Fibroblast of villous mesenchyme (primary cell): Measurements from ENCODE around the gene KCNT1. TPM values are rescaled to one million over a fixed set of nuclear protein-coding genes. Genes with fewer than 3 reads are reported as not detected.

ENCODE experiments used
- DNase-seq: peaks from one replicate; pipeline ENCODE4 v3.0.0-alpha.2; 2010; ENCODE audit warnings: low read depth
- H3K4me3 ChIP-seq: 2 replicates; pipeline ENCODE4 v1.5.1; 2011; ENCODE audit warnings: low read depth, mild to moderate bottlenecking, low read length
- total RNA-seq: library from RNA; depleted of rRNA; stranded (reverse); fragments of >200 nt; gene quantifications from 2 replicates; pipeline ENCODE4 v1.2.3, GENCODE V29; 2012
- TF ChIP-seq, protein P1 (sequence below): IDR thresholded peaks from 2 replicates; pipeline ENCODE4 v1.5.1; 2012; ENCODE audit warnings: low read depth, mild to moderate bottlenecking, low read length; ENCODE audit not compliant: insufficient read depth

Gene KCNT1
- total RNA-seq, 1 donor: not detected

DNA sequence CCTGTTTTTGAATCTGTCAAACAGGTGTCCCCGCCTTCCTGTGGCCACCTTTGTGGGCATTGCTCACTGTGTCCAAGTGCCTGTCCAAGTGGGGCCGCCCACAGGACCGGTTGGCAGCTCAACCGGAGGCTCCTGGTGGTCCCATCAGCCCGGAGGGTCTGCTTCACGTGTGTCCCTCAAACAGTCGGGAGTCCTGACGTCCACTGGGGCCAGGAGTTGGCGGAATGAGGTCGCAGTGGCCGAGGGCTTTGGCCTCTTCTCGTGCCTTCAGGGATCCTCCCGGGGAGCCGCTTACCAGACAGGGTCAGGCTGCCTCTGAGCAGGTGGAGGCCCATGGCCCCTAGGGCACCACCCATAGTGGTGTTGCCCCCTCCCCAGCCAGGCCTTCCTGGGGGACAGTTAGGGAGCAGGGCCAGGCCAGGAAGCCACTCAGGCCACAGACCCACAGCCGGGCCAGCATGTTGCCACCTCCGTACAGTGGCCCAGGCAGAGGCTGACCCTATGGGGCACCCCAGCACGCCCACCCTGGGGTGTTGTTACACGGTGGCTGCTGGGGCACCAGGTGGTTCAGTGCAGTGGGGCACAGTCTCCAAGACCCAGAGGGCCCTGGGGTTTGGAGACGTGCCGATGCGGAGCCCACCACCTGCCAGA is 69.5 kb downstream of the KCNT1 start:
- no peak for DNase-seq
- no peak overlapping the region for H3K4me3 ChIP-seq
- TF ChIP-seq, protein P1, sequence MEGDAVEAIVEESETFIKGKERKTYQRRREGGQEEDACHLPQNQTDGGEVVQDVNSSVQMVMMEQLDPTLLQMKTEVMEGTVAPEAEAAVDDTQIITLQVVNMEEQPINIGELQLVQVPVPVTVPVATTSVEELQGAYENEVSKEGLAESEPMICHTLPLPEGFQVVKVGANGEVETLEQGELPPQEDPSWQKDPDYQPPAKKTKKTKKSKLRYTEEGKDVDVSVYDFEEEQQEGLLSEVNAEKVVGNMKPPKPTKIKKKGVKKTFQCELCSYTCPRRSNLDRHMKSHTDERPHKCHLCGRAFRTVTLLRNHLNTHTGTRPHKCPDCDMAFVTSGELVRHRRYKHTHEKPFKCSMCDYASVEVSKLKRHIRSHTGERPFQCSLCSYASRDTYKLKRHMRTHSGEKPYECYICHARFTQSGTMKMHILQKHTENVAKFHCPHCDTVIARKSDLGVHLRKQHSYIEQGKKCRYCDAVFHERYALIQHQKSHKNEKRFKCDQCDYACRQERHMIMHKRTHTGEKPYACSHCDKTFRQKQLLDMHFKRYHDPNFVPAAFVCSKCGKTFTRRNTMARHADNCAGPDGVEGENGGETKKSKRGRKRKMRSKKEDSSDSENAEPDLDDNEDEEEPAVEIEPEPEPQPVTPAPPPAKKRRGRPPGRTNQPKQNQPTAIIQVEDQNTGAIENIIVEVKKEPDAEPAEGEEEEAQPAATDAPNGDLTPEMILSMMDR: no peak

DNA sequence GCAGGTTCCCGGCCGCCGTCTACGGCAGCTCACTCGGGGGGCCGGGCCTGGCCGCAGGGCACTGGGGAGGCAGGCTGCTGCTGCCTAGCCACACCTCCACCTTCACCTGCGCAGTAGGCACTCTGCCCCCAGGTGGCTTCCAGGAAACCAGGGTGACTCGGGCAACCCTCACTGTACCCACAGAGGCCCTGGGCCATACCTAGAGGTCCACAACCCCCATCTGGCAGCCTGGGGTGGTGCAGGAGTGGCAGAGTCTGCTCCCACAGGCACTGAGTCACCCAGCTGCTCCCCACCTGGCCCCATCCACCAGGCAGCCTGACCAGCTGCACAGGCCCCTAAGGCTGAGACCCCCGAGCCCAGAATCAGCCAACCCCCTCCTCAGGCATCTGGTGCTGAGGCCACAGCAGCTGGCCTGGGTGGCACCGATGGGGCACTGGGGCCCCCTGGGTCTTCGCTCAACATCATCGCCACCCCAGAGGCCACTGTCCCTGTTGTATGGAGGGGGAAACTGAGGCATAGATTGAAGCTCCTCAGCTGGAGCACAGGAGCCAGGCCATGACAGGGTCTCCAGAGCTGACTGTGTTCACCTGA is 70.2 kb downstream of the KCNT1 start:
- TF ChIP-seq, protein P1: no peak
- DNase-seq: no peak
- H3K4me3 ChIP-seq: no peak overlapping the region

DNA sequence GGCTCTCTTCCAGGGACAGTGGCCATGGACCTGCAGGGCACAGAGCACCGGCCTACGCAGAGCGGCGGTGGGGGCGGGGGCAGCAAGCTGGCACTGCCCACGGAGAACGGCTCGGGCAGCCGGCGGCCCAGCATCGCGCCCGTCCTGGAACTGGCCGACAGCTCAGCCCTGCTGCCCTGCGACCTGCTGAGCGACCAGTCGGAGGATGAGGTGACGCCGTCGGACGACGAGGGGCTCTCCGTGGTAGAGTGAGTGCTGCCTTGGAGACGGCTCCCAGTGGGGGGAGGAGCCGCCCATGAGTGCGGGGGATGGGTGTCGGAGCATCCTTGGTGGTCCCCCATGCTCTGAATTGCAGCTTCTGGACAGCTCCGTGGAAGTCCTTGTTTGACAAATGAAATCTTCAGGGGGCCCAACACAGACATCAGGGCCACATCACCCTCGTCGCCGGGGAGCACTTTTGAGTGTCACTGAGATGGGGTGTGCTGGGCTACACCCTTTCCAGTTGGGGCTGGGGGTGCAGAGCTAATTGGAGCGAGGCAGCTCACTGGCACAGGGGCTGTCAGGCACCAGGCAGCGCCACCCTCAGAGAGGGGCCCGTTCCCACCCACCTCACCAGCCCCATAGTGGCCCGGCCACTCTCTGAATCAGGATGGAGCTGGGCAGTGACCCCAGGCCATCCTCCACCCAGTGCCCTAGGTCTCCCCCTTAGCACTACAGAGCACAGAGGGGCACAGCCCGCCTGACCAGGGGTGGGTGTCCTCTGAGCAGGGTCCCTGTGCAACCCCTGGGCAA is 70.9 kb downstream of the KCNT1 start:
- H3K4me3 ChIP-seq: no peak overlapping the region
- DNase-seq: no peak
- TF ChIP-seq, protein P1: no peak

DNA sequence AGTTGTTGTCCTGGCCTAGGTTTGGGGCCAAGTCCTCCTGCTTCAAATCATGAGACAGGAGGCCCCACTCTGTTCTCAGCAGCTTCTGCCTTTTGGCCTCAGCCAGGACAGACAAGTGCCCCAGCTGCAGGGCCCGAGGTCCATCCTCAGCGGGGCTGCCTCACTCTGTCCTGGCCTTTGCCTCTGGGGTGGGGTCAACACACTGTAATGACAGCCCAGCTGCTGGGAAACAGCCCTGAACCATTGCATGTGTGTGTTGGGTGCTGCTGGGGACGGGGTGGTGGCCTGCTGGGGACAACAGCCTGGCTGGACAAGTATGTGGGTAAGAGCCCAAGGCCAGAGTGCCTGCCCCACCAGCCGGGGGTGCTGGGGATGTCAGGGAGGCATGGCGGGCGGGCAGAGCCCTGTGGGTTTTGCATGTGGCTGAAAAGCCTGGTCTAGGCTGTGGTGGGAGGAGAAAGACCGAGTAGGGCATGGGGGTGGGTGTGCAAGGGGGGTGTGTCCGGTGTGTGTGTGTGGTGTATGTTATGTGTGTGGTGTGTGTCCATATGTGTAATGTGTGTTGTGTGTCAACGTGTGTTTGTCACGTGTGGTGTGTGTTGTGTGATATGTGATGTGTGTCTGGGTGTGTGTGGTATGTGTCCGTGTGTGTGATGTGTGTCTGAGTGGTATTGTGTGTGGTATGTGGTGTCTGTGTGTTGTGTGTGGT is 71.7 kb downstream of the KCNT1 start:
- TF ChIP-seq, protein P1: no peak

DNA sequence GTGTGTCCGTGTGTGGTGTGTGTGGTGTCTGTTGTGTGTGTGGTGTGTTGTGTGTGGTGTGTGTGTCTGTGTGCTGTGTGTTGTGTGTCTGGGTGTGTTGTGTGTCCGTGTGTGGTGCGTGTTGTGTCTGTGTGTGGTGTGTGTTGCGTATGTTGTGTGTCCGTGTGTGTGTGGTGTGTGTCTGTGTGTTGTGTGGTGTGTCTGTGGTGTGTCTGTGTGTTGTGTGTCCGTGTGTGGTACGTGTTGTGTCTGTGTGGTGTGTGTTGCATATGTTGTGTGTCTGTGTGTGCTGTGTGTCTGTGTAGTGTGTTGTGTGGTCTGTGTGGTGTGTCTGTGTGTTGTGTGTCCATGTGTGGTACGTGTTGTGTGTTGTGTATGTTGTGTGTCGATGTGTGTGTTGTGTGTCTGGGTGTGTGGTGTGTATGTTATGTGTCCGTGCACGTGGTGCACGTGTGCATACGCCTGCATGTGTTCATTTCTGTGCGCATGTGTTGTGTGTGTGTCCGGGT is 72.3 kb downstream of the KCNT1 start:
- no peak for DNase-seq
- no peak overlapping the region for H3K4me3 ChIP-seq
- TF ChIP-seq, protein P1: no peak

More for the DNA sequence above, 71.7 kb downstream of the KCNT1 start:
- DNase-seq: no peak
- H3K4me3 ChIP-seq: no peak overlapping the region

DNA sequence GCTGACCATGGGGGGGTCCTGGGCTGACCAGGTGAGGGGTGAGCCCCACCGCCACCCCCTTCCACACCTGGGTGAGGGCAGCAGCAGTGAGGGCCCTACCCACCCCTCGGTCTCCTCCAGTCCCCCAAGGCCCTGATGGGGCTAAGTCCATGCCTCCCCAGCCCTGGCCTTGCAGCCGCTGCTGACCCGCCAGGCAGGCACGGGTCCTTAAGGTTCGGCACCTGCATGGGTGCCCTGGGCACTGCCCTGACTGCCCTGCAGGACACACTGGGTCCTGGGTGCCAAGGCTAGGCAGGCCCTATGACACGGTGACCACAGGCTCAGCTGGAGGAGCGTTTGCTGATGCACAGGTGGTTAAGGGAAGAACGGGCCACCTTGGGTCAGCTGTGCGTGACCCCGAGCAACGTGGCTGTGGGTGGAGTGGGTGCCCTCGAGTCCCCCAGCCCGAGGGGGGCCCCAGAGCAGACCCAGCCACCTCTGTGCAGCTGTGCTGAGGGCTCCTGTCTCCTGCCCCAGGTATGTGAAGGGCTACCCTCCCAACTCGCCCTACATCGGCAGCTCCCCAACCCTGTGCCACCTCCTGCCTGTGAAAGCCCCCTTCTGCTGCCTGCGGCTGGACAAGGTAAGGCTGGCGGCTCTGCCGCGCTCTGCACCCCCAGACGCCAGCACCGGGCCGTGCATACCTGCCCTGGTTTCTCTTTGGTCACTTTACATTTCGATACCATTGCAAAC is 73.0 kb downstream of the KCNT1 start:
- no peak overlapping the region for H3K4me3 ChIP-seq
- TF ChIP-seq, protein P1: no peak
- DNase-seq: no peak
